OCI-LY3 (cell line): ENCODE measurements around the gene CREB3.
A peak's percentile ranks its signal among the peaks of the same experiment; 100 is the strongest.

ENCODE experiments used
- CTCF ChIP-seq: fragments of 200-600, 300-600 bp; sonication (generic); IDR thresholded peaks from 2 replicates; pipeline ENCODE4 v1.5.1; 2014; ENCODE audit warnings: antibody characterized with exemption, low read length, low read depth
- EZH2phosphoT487 ChIP-seq: fragments of 200-600 bp; shearing (Covaris generic); IDR thresholded peaks from 2 replicates; pipeline ENCODE4 v1.6.1; 2018; ENCODE audit warnings: antibody characterized with exemption, mixed run types, low read depth

GRCh38 chr9:35729700-35730485 lies 2.6 kb upstream of the CREB3 start:
- peak; percentile 55 for TF ChIP-seq CTCF
- no peak for TF ChIP-seq EZH2phosphoT487
